SU-DHL-6 (cell line): ENCODE results near the gene SH3GLB2.
"Not testable (repeated sequence)": the region's sequence is repeated elsewhere in the genome, so short reads cannot be mapped to it uniquely, and the experiment has no call there.

Experiments
- H2AFZ ChIP-seq: fragments of 200-600 bp; sonication (generic); 2 replicates; pipeline ENCODE4 v1.6.1; 2014; ENCODE audit warnings: low read depth, mild to moderate bottlenecking, moderate library complexity, mixed read lengths, antibody characterized with exemption, low read length; ENCODE audit not compliant: severe bottlenecking
- H3F3A ChIP-seq: fragments of 200-600 bp; shearing (Covaris generic); 2 replicates; pipeline ENCODE4 v1.6.0; 2016; ENCODE audit warnings: antibody characterized with exemption, mild to moderate bottlenecking; ENCODE audit not compliant: insufficient read depth
- H3K27ac ChIP-seq: fragments of 200-600 bp; sonication (generic); 2 replicates; pipeline ENCODE4 v1.5.1; 2016; ENCODE audit warnings: low read depth, mild to moderate bottlenecking, low read length, moderate library complexity, mixed read lengths
- H3K27me3 ChIP-seq: fragments of 200-600 bp; sonication (generic), shearing (Covaris generic); 2 replicates; pipeline ENCODE4 v1.6.0; 2014; ENCODE audit warnings: mild to moderate bottlenecking, low read length
- H3K36me3 ChIP-seq: fragments of 200-600 bp; sonication (generic); 2 replicates; pipeline ENCODE4 v1.6.1; 2014; ENCODE audit warnings: mild to moderate bottlenecking, low read length, mixed read lengths
- H3K4me2 ChIP-seq: fragments of 300-600, 200-600 bp; shearing (Covaris generic), sonication (generic); 2 replicates; pipeline ENCODE4 v1.6.0; 2014; ENCODE audit warnings: low read length, low read depth, mild to moderate bottlenecking; ENCODE audit not compliant: poor library complexity, severe bottlenecking
- H3K4me3 ChIP-seq: fragments of 200-600 bp; sonication (generic); 2 replicates; pipeline ENCODE4 v1.5.1; 2014; ENCODE audit warnings: antibody characterized with exemption, low read length, mild to moderate bottlenecking, mixed read lengths; ENCODE audit not compliant: insufficient read depth, poor library complexity, severe bottlenecking
- H3K79me2 ChIP-seq: fragments of 200-600 bp; sonication (generic); 2 replicates; pipeline ENCODE4 v1.6.1; 2014; ENCODE audit warnings: mild to moderate bottlenecking, low read length, moderate library complexity; ENCODE audit not compliant: insufficient read depth
- H3K9ac ChIP-seq: fragments of 200-600 bp; sonication (generic); 2 replicates; pipeline ENCODE4 v1.7.0; 2014; ENCODE audit warnings: mild to moderate bottlenecking, low read length
- H3K9me2 ChIP-seq: fragments of 200-600 bp; sonication (generic); replicated peaks from 2 replicates; pipeline ENCODE4 v1.6.1; 2014; ENCODE audit warnings: low read length; ENCODE audit not compliant: insufficient read depth
- H3K9me3 ChIP-seq: fragments of 200-600 bp; sonication (generic); 2 replicates; pipeline ENCODE4 v1.6.1; 2014; ENCODE audit warnings: low read length, mixed read lengths; ENCODE audit not compliant: insufficient read depth
- H4K20me1 ChIP-seq: fragments of 200-600 bp; sonication (generic); 2 replicates; pipeline ENCODE4 v1.6.1; 2014; ENCODE audit warnings: low read depth, mild to moderate bottlenecking, antibody characterized with exemption, low read length, moderate library complexity, mixed read lengths
- EZH2phosphoT487 ChIP-seq: fragments of 200-600 bp; sonication (generic), shearing (Covaris generic); conservative IDR thresholded peaks from 2 replicates; pipeline ENCODE4 v1.6.1; 2018; ENCODE audit warnings: mild to moderate bottlenecking, antibody characterized with exemption, low read length, moderate library complexity, mixed read lengths
- TF ChIP-seq, protein P1 (sequence below): fragments of 200-600 bp; sonication (generic); IDR thresholded peaks from one replicate; pipeline ENCODE4 v1.5.1; 2017; ENCODE audit warnings: antibody characterized with exemption, mild to moderate bottlenecking, low read length, moderate library complexity; ENCODE audit not compliant: insufficient read depth, poor library complexity, severe bottlenecking

SH3GLB2 gene

DNA sequence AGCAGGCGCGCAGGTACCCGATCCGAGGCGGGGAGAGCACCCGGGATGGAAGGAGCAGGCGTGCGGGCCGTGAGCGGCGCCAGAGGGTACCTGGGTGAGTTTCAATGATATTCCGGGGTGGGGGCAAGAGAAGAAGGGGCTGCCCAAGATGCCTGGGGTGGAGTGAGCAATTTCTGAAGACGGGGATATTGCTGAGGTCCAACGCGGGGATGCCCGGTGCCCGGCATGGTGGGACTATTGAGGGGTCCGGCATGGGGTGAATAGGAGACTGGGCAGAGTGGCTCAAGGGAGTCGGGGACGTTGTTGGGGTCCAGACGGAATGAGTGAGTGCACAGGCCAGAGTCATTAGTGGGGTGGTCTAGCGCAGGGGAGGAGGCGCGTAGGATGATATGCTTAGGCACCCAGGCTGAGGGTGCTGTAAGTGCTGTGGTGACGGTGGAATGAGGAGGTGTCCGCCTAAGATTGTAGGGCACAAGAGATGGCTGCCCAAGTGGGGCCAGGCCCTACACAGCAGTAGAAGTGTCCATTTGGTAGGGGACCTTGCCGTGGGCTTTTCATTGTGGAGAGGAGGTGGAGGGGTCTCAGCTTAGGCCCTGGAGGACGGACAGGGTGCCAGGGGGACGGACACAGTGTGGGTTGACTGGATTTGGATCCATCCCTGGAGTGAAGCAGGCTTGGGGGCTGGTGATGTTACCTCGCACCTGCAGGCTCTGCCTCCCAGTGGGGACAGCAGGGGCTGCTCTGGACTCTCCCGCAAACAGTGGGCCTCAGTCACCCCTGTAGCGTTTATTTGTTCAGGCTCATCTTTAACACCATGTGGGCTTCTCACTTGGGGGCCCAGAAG, 9.0 kb upstream of the SH3GLB2 start:
- Histone ChIP-seq H3K9ac (peak overlapping the region; percentile 80), H3F3A (no peaks in the 10 kb centered on the region), H3K79me2 (peaks cover 4% of the 10 kb centered on the region), H3K27me3 (no peaks in the 10 kb centered on the region), H3K27ac (no peak overlapping the region), H3K4me2 (peak overlapping the region; percentile 71), H3K4me3 (peak overlapping the region; percentile 76), H4K20me1 (no peaks in the 10 kb centered on the region), H3K36me3 (no peaks in the 10 kb centered on the region), H2AFZ (peak overlapping the region; percentile 55), H3K9me2 (no peaks in the 10 kb centered on the region), H3K9me3 (no peaks in the 10 kb centered on the region)
- TF ChIP-seq EZH2phosphoT487 = no peak
- TF ChIP-seq, protein P1, sequence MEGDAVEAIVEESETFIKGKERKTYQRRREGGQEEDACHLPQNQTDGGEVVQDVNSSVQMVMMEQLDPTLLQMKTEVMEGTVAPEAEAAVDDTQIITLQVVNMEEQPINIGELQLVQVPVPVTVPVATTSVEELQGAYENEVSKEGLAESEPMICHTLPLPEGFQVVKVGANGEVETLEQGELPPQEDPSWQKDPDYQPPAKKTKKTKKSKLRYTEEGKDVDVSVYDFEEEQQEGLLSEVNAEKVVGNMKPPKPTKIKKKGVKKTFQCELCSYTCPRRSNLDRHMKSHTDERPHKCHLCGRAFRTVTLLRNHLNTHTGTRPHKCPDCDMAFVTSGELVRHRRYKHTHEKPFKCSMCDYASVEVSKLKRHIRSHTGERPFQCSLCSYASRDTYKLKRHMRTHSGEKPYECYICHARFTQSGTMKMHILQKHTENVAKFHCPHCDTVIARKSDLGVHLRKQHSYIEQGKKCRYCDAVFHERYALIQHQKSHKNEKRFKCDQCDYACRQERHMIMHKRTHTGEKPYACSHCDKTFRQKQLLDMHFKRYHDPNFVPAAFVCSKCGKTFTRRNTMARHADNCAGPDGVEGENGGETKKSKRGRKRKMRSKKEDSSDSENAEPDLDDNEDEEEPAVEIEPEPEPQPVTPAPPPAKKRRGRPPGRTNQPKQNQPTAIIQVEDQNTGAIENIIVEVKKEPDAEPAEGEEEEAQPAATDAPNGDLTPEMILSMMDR = no peak

DNA sequence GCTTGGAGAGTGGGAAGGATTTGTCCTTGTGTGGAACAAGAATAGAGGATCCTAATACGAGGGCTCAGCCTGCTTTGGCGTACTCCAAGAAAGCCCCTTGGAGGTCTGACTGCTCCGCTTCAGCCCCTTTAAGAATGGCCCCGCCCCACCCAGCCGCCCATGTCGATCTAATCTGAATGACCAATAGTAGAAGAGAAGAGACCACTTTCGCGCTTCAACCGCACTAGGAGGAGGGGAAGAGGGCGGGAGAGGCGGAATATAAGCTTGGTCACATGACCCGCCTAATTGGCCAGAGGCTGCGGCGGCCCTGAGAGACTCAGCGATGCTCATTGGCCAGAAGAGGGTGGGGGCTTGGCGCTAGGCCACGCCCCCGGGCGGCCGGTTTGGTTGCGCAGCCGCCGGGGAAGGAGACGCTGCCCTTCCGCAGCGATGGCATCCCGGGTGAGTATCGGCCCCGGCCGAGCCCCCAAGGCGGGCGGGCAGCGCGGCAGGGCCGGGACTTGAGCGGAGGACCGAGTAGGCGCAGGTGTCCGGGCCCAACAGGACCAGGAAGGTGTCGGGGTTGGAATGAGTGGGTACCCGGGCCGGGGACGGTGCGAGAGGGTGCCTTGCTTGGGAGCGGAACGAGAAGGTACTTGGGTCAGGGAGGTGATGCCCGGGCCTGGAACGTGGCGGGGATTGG, 8.3 kb upstream of the SH3GLB2 start, which contains the start of gene MIGA2:
Gene MIGA2 (plus strand): TSS at position 386 of the 682 bp plus-strand sequence. CDS start 3,969 bp downstream, outside the sequence.
- peak within 1 kb of the TSS; percentile 100 for H2AFZ ChIP-seq
- H3K27me3 ChIP-seq = no peaks in the 10 kb centered on the region
- H3K9me3 ChIP-seq = no peaks in the 10 kb centered on the region
- peaks cover 4% of the 10 kb centered on the region for H3K79me2 ChIP-seq
- no peak within 1 kb of the TSS for H3K27ac ChIP-seq
- no peaks in the 10 kb centered on the region for H3K36me3 ChIP-seq
- H3K9me2 ChIP-seq = no peaks in the 10 kb centered on the region
- H3F3A ChIP-seq = no peaks in the 10 kb centered on the region
- H3K4me2 ChIP-seq = peak within 1 kb of the TSS; percentile 85
- H3K9ac ChIP-seq = peak within 1 kb of the TSS; percentile 80
- peak within 1 kb of the TSS; percentile 76 for H3K4me3 ChIP-seq
- TF ChIP-seq EZH2phosphoT487 = no peak
- TF ChIP-seq, protein P1 = no peak
- H4K20me1 ChIP-seq = no peaks in the 10 kb centered on the region

DNA sequence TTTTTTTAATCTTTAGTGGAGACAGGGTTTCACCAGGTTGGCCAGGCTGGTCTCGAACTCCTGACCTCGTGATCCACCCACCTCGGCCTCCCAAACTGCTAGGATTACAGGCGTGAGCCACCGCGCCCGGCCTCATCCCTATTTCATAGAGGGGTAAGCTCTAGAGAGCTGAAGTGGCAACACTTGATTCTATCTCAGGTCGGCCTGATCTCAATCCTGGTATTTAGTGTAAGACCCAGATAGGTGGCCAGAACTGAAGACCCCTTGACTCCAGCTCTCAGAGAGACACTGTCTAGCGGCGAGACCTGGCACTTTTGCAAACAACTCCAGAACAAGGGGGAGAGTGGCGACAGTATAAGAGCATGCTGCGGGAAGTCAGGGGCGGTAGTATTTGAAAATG, 7.7 kb upstream of the SH3GLB2 start:
- H3F3A ChIP-seq, H4K20me1 ChIP-seq, H3K9me2 ChIP-seq, H3K27me3 ChIP-seq, H3K27ac ChIP-seq, H3K36me3 ChIP-seq, H3K9me3 ChIP-seq, H3K79me2 ChIP-seq: not testable (repeated sequence)
- peak overlapping the region; percentile 46 for H3K4me3 ChIP-seq
- H3K4me2 ChIP-seq = peak overlapping the region; percentile 85
- H2AFZ ChIP-seq = peak overlapping the region; percentile 100
- H3K9ac ChIP-seq = peak overlapping the region; percentile 80
